Kidney tubule cell (primary cell): ENCODE data around the gene NTNG2.
A peak's percentile ranks its signal among the peaks of the same experiment; 100 is the strongest.

Experiments used
- DNase-seq: peaks from one replicate; pipeline ENCODE4 v3.0.0-alpha.2; 2018; ENCODE audit warnings: low spot score

Gene NTNG2

DNA sequence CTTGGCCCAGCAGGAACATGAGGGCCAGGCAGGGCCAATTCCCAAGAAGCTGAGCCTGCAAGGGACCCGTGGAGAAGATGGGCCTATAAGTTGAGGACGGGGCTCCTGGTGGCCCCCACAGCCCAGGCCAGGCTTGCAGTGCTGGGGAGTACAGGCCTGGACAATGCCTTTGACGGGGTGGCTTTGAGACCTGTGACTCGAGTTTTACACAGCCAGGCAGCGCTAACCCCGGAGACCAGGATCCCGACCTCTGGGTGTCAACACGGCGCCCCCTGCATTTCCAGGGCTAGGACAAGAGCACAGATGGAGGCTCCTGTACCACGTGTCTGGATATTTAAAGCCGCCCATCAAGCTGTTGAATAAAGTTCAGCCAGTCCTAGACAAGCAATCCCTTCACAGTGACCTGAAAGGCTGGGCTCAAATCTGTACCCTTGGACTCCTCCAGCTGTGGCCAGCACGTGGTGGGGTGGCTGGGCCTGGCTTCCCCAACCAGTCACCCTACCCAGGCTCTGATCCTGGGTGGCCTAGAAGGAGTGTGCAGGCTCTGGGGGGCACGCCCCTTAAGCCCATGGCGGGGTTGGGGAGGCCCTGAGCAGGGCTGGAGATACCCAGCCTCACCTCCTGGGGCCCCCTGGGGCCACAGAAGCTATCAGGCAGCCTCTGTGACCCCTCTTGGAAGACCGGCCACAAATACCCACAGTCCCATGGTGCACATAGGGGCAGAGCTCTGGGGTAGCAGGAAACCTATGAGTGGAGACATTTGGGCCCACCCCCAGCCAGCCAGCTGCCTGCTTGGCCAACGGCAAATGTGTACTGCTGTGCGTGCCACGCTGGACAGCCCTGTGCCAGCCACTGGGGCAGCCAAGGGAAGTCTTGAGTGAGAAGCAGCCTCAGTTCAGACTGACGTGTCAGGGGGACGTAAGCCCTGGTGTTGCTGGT lies 88.7 kb downstream of the NTNG2 start:
- no peak for DNase-seq

GRCh38 chr9:132260846-132261245 lies 99.0 kb downstream of the NTNG2 start:
- DNase-seq: no peak

- no peak for DNase-seq
Measured at GRCh38 chr9:132266017-132266416, 104.2 kb downstream of the NTNG2 start.

DNA sequence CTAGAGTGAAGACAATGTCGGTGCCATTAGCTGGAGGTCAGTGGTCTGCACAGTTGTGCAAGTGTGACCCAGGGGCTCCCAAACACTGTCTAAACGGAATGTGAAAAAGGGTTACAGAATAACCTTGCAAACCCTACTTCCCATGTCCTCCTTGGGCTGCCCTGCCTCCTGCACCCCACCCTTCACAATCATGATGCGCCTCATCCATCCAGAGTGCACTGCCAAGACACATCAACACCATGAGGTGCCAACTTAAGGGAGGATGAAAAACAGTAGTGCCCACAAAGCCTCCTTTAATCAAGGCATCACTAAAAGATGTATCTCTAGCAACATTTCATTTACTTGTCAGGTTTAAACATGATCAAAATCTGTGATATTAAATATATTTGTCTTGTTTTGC lies 105.8 kb downstream of the NTNG2 start:
- DNase-seq: no peak

DNA sequence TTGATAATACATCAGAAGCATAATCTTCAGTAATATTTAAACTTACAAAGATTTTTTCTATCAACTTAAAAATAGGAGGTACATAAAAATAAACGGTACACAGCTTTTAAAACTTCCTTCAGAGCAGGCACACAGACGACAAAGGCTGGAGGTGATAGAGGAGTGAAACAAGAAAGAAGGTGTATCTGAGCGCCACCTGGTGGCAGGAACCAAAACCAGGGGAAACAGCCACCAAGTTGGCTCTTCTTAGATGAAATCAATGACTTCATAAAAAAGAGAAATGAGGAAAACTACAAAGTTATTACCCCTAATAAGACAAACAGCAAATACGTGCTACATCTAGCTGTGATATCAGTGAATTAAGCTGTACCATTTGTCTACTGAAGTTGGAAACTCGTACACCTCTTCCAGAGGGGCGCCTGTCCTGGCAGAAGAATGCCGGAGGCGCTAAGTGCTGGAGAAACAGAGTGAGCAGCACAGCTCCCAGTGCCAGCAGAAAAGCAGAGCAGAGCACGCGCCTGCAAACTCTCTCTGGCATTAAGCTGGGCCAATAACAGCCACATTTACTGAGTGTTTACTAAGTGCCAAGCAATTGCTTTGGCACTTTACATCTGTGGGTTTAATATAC lies 107.0 kb downstream of the NTNG2 start:
- DNase-seq: no peak

DNA sequence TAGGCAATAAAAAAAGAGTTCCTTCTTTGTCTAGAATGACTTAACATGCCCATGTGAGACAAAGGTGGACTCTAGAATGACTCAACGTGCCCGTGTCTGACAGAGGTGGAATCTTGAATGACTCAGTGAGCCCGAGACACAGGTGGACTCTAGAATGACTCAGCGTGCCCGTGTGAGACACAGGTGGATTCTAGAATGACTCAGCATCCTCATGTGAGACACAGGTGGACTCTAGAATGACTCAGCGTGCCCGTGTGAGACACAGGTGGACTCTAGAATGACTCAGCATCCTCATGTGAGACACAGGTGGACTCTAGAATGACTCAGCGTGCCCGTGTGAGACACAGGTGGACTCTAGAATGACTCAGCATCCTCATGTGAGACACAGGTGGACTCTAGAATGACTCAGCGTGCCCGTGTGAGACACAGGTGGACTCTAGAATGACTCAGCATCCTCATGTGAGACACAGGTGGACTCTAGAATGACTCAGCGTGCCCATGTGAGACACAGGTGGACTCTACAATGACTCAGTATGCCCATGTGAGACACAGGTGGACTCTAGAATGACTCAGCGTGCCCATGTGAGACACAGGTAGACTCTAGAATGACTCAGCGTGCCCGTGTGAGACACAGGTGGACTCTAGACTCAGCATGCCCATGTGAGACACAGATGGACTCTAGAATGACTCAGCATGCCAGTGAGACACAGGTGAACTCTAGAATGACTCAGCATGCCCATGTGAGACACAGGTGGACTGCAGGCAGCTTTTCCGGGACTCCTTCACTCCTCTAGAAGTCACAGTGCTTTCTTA lies 108.1 kb downstream of the NTNG2 start:
- DNase-seq: peak; percentile 64

GRCh38 chr9:132274861-132275260 lies 113.0 kb downstream of the NTNG2 start:
- DNase-seq: no peak

DNA sequence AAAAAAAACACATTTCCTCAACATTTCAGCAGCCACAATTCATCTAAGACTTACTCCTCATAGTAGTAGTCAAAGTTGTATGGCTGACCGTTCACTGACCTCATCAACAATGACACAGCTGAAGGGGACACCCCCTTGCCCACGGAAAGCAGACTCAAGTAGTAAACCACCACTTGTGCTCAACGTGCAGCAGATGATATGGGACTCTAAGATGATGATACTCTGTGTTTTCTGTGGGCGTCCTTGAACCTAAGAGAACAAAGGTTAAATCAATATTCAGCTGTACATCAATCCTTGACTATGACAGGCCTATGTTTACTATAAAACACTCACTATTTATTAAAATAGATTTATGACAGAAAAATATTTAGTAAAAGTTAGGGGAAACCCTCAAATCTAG lies 121.3 kb downstream of the NTNG2 start:
- no peak for DNase-seq

GRCh38 chr9:132283863-132284262 lies 122.0 kb downstream of the NTNG2 start:
- DNase-seq: peak; percentile 16

DNA sequence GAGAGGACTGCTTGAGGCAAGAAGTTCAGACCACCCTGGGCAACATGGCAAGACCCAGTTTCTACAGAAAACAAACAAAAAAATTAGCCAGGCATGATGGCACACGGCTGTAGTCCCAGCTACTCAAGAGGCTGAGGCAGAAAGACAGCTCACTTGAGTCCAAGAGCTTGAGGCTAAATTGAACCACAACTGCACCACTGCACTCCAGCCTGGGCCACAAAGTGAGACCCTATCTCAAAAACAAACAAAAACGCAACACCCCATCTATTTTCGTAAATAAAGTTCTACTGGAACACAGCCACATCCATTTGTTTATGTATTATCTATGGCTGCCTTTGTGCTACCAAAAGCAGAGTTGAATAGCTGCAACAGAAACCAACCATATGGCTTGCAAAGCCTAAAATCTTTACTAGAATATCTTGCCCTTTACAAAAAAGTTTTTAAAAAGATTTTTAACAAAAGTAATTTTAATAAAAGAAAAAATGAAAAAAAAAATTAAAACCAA lies 125.5 kb downstream of the NTNG2 start:
- DNase-seq: no peak

- DNase-seq: no peak
Measured at GRCh38 chr9:132288361-132288760, 126.5 kb downstream of the NTNG2 start.

DNA sequence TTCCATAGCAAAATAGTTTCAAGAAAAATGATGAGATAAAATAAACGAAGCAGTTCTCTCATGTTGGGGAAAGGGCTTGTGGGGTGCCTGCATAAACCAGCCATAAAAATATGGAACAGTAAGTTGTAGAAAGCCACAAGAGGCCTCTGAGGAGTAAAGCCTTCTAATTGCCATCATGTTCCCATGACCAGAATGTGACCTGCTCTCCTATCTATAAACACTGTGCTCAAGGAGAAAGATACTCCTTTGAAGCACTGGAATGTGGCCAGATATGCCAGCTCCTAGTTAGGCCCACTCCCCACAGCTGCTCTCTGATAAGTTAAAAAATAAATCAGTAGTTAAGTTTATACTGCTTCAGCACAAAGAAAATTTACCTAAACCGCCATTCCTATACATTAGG lies 127.1 kb downstream of the NTNG2 start:
- DNase-seq: no peak

DNA sequence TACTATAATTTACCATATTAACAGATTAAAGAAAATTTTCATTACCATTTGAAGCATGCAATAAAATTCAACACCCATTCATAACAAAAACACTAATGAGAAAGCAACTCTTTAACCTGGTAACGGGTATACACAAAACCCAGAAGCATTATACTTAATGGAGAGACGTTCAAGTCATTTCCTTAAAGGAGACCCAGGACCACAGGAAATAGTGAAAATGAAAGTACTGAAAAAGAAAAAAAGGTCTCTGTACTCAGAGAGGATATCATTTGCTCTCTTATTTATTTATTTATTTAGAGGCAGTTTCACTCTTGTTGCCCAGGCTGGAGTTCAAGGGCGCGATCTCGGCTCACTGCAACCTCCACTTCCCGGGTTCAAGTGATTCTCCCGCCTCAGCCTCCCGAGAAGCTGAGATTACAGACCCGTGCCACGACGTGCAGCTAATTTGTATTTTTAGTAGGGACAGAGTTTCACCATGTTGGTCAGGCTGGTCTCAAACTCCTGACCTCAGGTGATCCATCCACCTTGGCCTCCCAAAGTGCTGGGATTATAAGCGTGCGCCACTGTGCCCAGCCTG lies 131.4 kb downstream of the NTNG2 start:
- no peak for DNase-seq
